Stimulated activated CD8-positive, alpha-beta memory T cell treated with anti-CD3 and anti-CD28 coated beads, Interleukin-15, amount 100 ng/mL, for 24 hours (primary cell): Measurements from ENCODE around the gene ASNS.

Experiments used
- DNase-seq: peaks from one replicate; pipeline ENCODE4 v3.0.0-alpha.2; 2020; ENCODE audit warnings: low read depth

Gene ASNS

GRCh38 chr7:97842772-97843345 lies 29.3 kb downstream of the ASNS start:
- no peak for DNase-seq

GRCh38 chr7:97842006-97842405 lies 30.2 kb downstream of the ASNS start:
- DNase-seq = no peak

- peak; percentile 15 for DNase-seq
Measured at GRCh38 chr7:97835296-97836138, 36.7 kb downstream of the ASNS start.

DNA sequence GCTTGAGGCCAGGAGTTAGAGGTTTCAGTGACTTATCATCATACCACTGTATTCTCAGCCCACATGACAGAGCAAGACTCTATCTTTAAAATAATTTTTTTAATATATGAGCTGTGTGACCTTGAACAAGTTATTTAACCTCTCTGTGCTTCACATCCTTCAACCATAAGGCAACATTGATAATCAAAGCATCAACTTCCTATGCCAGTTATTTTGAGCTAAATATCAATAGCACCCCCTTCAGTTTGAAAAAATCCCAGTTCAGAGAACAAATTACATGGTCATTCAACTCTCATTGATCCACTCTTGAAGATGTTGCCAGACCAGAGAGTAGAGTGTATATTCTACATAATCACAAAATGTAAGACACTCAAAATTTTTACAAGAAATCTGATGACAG lies 53.0 kb downstream of the ASNS start:
- no peak for DNase-seq

DNA sequence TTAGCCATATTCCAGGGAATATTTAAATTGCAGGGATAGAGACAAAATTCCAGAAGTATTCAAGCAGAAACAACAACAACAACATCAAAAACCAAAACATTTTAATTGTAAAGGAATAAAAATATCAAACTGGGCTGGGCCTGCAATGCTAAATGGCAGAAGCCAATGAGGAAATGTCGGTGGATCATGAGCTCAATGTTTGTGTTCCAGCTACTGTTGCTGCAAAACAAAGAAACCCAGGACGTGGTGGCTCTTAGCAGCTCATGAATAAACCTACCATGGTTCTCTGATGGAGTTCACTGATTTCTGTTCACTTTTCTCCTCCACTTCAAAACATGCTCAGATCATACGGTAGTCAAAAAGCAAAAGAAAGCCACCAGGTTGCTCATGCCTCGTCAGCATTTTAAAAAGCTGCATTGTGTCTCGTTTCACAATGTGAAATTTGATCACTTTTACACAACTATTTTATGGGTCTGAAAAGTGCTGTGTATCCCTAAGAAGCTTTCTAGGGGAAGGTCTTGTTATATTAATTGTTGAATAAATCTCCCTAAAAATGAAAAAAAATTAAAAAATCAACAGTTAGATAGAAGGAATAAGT lies 54.0 kb downstream of the ASNS start:
- DNase-seq = no peak
